Common myeloid progenitor, CD34-positive (primary cell): ENCODE data around the gene CDIPT.
"Not testable (repeated sequence)": the region's sequence is repeated elsewhere in the genome, so short reads cannot be mapped to it uniquely, and the experiment has no call there.

Experiments used
- CTCF ChIA-PET: fragments of 350-600 bp; sonication (Branson Sonifier 250); formaldehyde crosslinking; loops from one replicate; lab custom pipeline; 2021; ENCODE audit warnings: antibody characterized with exemption; lab: Charles Lee
- POLR2A ChIA-PET: fragments of 350-600 bp; sonication (Branson Sonifier 250); formaldehyde crosslinking; loops from one replicate; lab custom pipeline; 2021; ENCODE audit warnings: antibody characterized with exemption; lab: Charles Lee
- DNase-seq, 3 donors: peaks; one replicate each; pipeline versions ENCODE4 v3.0.0 to v3.0.0-alpha.2; 2013
- H3K27ac ChIP-seq, 2 experiments: 1 replicate in 1 of 2; 2 replicates in 1 of 2; pipeline ENCODE4 v1.7.0; 2013; ENCODE audit warnings: inconsistent platforms in 2 of 2, low read length in 2 of 2, mild to moderate bottlenecking in 2 of 2, low read depth in 1 of 2, moderate library complexity in 1 of 2; ENCODE audit not compliant: severe bottlenecking in 2 of 2, insufficient read depth in 1 of 2, poor library complexity in 1 of 2
- H3K27me3 ChIP-seq, 5 experiments: replicated peaks in 2 of 5; 1 replicate in 3 of 5; 2 replicates in 2 of 5; pipeline versions ENCODE4 v1.6.1 to v1.7.0; 2013; ENCODE audit warnings: low read length in 4 of 5, mild to moderate bottlenecking in 2 of 5, moderate library complexity in 2 of 5, inconsistent platforms in 1 of 5; ENCODE audit not compliant: insufficient read depth in 5 of 5, control insufficient read depth in 4 of 5
- H3K36me3 ChIP-seq, 4 experiments: 1 replicate in 2 of 4; 2 replicates in 2 of 4; pipeline versions ENCODE4 v1.6.1 to v1.7.0; 2013; ENCODE audit warnings: low read length in 3 of 4, control low read depth in 1 of 4, mild to moderate bottlenecking in 1 of 4; ENCODE audit not compliant: control insufficient read depth in 4 of 4, insufficient read depth in 4 of 4
- H3K4me1 ChIP-seq, 4 experiments: 1 replicate in 3 of 4; 2 replicates in 1 of 4; pipeline versions ENCODE4 v1.6.1 to v1.7.1; 2013; ENCODE audit warnings: low read length in 3 of 4, mild to moderate bottlenecking in 3 of 4, control low read depth in 1 of 4, inconsistent platforms in 1 of 4, moderate library complexity in 1 of 4; ENCODE audit not compliant: control insufficient read depth in 4 of 4, insufficient read depth in 4 of 4; ENCODE audit errors: control extremely low read depth in 1 of 4
- H3K4me3 ChIP-seq, 7 experiments: 1 replicate in 4 of 7; 2 replicates in 3 of 7; pipeline versions ENCODE4 v1.5.1 to v1.7.0; 2013; ENCODE audit warnings: mild to moderate bottlenecking in 7 of 7, low read length in 6 of 7, moderate library complexity in 6 of 7, inconsistent platforms in 2 of 7, low read depth in 2 of 7, control low read depth in 1 of 7; ENCODE audit not compliant: insufficient read depth in 4 of 7, control insufficient read depth in 1 of 7; ENCODE audit errors: extremely low read depth in 1 of 7
- H3K9me3 ChIP-seq, 5 experiments: 1 replicate in 4 of 5; 2 replicates in 1 of 5; pipeline versions ENCODE4 v1.6.1 to v1.7.1; 2013; ENCODE audit warnings: low read length in 4 of 5, mild to moderate bottlenecking in 2 of 5, inconsistent platforms in 1 of 5, low read depth in 1 of 5, moderate library complexity in 1 of 5; ENCODE audit not compliant: control insufficient read depth in 4 of 5, insufficient read depth in 2 of 5; ENCODE audit errors: control extremely low read depth in 1 of 5
- WGBS: methylation state at CpG from one replicate; pipeline ENCODE4 v1.1.5; 2013; ENCODE audit not compliant: insufficient coverage; 5-methylcytosine and 5-hydroxymethylcytosine counted together

CDIPT gene

GRCh38 chr16:29875206-29875605 lies 12.2 kb upstream of the CDIPT start:
- Histone ChIP-seq H3K27me3 (peaks cover 0 to 37% (median 15%) of the 10 kb centered on the region in 5 experiments), H3K4me3 (no peak overlapping the region), H3K36me3 (no peaks in the 10 kb centered on the region), H3K4me1 (peaks cover 0 to 12% (median 7%) of the 10 kb centered on the region in 4 experiments), H3K9me3 (peaks cover 0 to 6% (median 0%) of the 10 kb centered on the region in 5 experiments), H3K27ac (no peak overlapping the region)
- no peak for DNase-seq
- CTCF ChIA-PET: interaction anchor here (0.8 kb wide), 1 partner anchor 13 kb away, joined by 4 read pairs; no protein-coding TSS in a partner anchor
- POLR2A ChIA-PET: no interaction called here
- 98% methylated on average over 6 of the region's 6 CpGs for WGBS

GRCh38 chr16:29873319-29873718 lies 10.3 kb upstream of the CDIPT start:
- no peak for DNase-seq
- ChIA-PET CTCF (interaction anchor here (0.6 to 1.0 kb wide), 2 partner anchors 14 to 59 kb away, joined by 3 read pairs; no protein-coding TSS in a partner anchor), POLR2A (no interaction called here)
- Histone ChIP-seq H3K27me3 (peaks cover 0 to 37% (median 17%) of the 10 kb centered on the region in 5 experiments), H3K27ac (no peak overlapping the region), H3K4me3 (no peak overlapping the region), H3K36me3 (no peaks in the 10 kb centered on the region), H3K4me1 (peaks cover 0 to 12% (median 7%) of the 10 kb centered on the region in 4 experiments), H3K9me3 (peaks cover 0 to 6% (median 0%) of the 10 kb centered on the region in 5 experiments)
- WGBS: 93% methylated on average over 26 of the region's 26 CpGs

- Histone ChIP-seq H3K4me1 (peaks cover 0 to 8% (median 5%) of the 10 kb centered on the region in 4 experiments), H3K36me3 (no peaks in the 10 kb centered on the region), H3K27ac (no peak overlapping the region), H3K4me3 (no peak overlapping the region), H3K9me3 (no peaks in the 10 kb centered on the region), H3K27me3 (peaks cover 0 to 23% (median 17%) of the 10 kb centered on the region in 5 experiments)
- ChIA-PET POLR2A (interaction anchor here (0.5 to 0.6 kb wide), 2 partner anchors 40 to 180 kb away, joined by 3 to 4 read pairs; no protein-coding TSS in a partner anchor), CTCF (interaction anchor here (1.1 kb wide), 1 partner anchor 23 kb away, joined by 3 read pairs; no protein-coding TSS in a partner anchor)
- no peak for DNase-seq
- WGBS: 97% methylated on average over 13 of the region's 16 CpGs
Observed at GRCh38 chr16:29871822-29872546, 9.0 kb upstream of the CDIPT start.

GRCh38 chr16:29869067-29869466 lies 6.0 kb upstream of the CDIPT start:
- 96% methylated on average over 4 of the region's 8 CpGs for WGBS
- H3K27me3 ChIP-seq, H3K27ac ChIP-seq, H3K4me1 ChIP-seq, POLR2A ChIA-PET, H3K4me3 ChIP-seq, CTCF ChIA-PET, DNase-seq, H3K9me3 ChIP-seq, H3K36me3 ChIP-seq: not testable (repeated sequence)

- CTCF ChIA-PET: no interaction called here
- no peak for DNase-seq
- Histone ChIP-seq H3K4me3 (no peak overlapping the region), H3K27me3 (peaks cover 0 to 7% (median 0%) of the 10 kb centered on the region in 5 experiments), H3K27ac (no peak overlapping the region), H3K36me3 (no peaks in the 10 kb centered on the region), H3K9me3 (no peaks in the 10 kb centered on the region), H3K4me1 (peaks cover 0 to 8% (median 2%) of the 10 kb centered on the region in 4 experiments)
- POLR2A ChIA-PET: no interaction called here
- 94% methylated on average over 7 of the region's 8 CpGs for WGBS
Observed at GRCh38 chr16:29868396-29869009, 5.5 kb upstream of the CDIPT start.

- no peak for DNase-seq
- H3K9me3 ChIP-seq: no peaks in the 10 kb centered on the region
- H3K4me1 ChIP-seq: peaks cover 0 to 21% (median 13%) of the 10 kb centered on the region in 4 experiments
- CTCF ChIA-PET: interaction anchor here (0.8 kb wide), 2 partner anchors 36 to 47 kb away, joined by 3 read pairs; partner anchors contain the start of gene ASPHD1
- H3K27me3 ChIP-seq: peaks cover 0 to 5% (median 0%) of the 10 kb centered on the region in 5 experiments
- WGBS: 92% methylated on average over 8 of the region's 9 CpGs
- no peak overlapping the region for H3K27ac ChIP-seq
- peaks cover 7 to 22% (median 14%) of the 10 kb centered on the region in 4 experiments for H3K36me3 ChIP-seq
- H3K4me3 ChIP-seq: no peak overlapping the region
- POLR2A ChIA-PET: no interaction called here
Observed at GRCh38 chr16:29864205-29864604, 1.2 kb upstream of the CDIPT start.
